Left cardiac atrium (tissue), 4 donors: ENCODE results near the gene GPR156. TPM values are rescaled to one million over a fixed set of nuclear protein-coding genes. Genes with fewer than 3 reads are reported as not detected.

Experiments used
- ATAC-seq, 2 donors: fragments of 200-7000 bp; cut with Tn5 transposase; one replicate each; pipeline ENCODE4 v1.9.1; 2020; ENCODE audit warnings: mild to moderate bottlenecking in 2 of 2, moderate library complexity in 2 of 2
- DNase-seq: peaks from one replicate; pipeline ENCODE4 v3.0.0-alpha.2; 2020
- intact Hi-C, 2 donors: fragments of 100-400 bp; cut with DNase I; formaldehyde crosslinking; loops; one replicate each; pipeline versions ENCODE4 v1.14.1 to v1.15.1; 2022 to 2023
- total RNA-seq, 2 donors: library from RNA; stranded (reverse); fragmentation: NEBNext Ultra II Directional; extraction: Animal tissue kit (Norgen Biotek cat#: 25700); gene quantifications; one replicate each; pipeline ENCODE4 v1.2.1, GENCODE V29; 2021
- donor health status: DM: no; HTN: yes; CAD: no.
- donor health status: DM: no; HTN: yes; CAD: no; lungs with severe emphysema.
- donor health status: DM: yes; HTN: yes; CAD: no.
- donor health status: Dilated cardiomyopathy.

Gene GPR156
- total RNA-seq, 2 donors from 2014 or later = 0.21 to 0.29 TPM

GRCh38 chr3:120202363-120202762 is 82.7 kb downstream of the GPR156 start:
- DNase-seq (no peak), ATAC-seq (peak in 1 of 2 donors; percentile 67)
- intact Hi-C loops = no loop called here

- ATAC-seq = no peak
- intact Hi-C loops = no loop called here
Measured at GRCh38 chr3:120200493-120201235, 84.4 kb downstream of the GPR156 start.

GRCh38 chr3:120198305-120198878 is 86.6 kb downstream of the GPR156 start:
- ATAC-seq (peak; percentile 22), DNase-seq (no peak)
- intact Hi-C loops = loop anchor here in 1 of 2 donors (5.0 kb wide), 1 partner anchor 306 kb away; no protein-coding TSS in a partner anchor

More at GRCh38 chr3:120200493-120201235, 84.4 kb downstream of the GPR156 start:
- no peak for DNase-seq

- ATAC-seq (no peak), DNase-seq (no peak)
- intact Hi-C loops = loop anchor here in 1 of 2 donors (5.0 kb wide), 1 partner anchor 305 kb away; no protein-coding TSS in a partner anchor
Measured at GRCh38 chr3:120196812-120197211, 88.2 kb downstream of the GPR156 start.

- DNase-seq = no peak
- peak in 1 of 2 donors; percentile 27 for ATAC-seq
- intact Hi-C loops = loop anchor here in 1 of 2 donors (5.0 kb wide), 1 partner anchor 304 kb away; no protein-coding TSS in a partner anchor
Measured at GRCh38 chr3:120196333-120196732, 88.7 kb downstream of the GPR156 start.

GRCh38 chr3:120193554-120193953 is 91.5 kb downstream of the GPR156 start:
- intact Hi-C loops = no loop called here
- ATAC-seq = no peak
- DNase-seq = no peak

GRCh38 chr3:120192579-120192978 is 92.4 kb downstream of the GPR156 start:
- DNase-seq = no peak
- intact Hi-C loops = no loop called here
- ATAC-seq = no peak

- intact Hi-C loops = no loop called here
- ATAC-seq (no peak), DNase-seq (no peak)
Measured at GRCh38 chr3:120192159-120192558, 92.9 kb downstream of the GPR156 start.

- DNase-seq (no peak), ATAC-seq (peak; percentile 44 to 53)
- intact Hi-C loops = loop anchor here (5.0 kb wide), 1 partner anchor 291 kb away; no protein-coding TSS in a partner anchor
Measured at GRCh38 chr3:120182613-120183511, 102.2 kb downstream of the GPR156 start.

- intact Hi-C loops = loop anchor here (5.0 kb wide), 1 partner anchor 289 kb away; no protein-coding TSS in a partner anchor
- ATAC-seq (no peak), DNase-seq (no peak)
Measured at GRCh38 chr3:120181632-120182031, 103.4 kb downstream of the GPR156 start.

- ATAC-seq (no peak), DNase-seq (no peak)
- intact Hi-C loops = loop anchor here (5.0 kb wide), 1 partner anchor 289 kb away; no protein-coding TSS in a partner anchor
Measured at GRCh38 chr3:120180731-120181412, 104.2 kb downstream of the GPR156 start.

- DNase-seq = no peak
- ATAC-seq = no peak
- intact Hi-C loops = no loop called here
Measured at GRCh38 chr3:120177707-120178306, 107.2 kb downstream of the GPR156 start.

- DNase-seq = peak; percentile 33
- intact Hi-C loops = no loop called here
- peak; percentile 86 to 93 for ATAC-seq
Measured at GRCh38 chr3:120177151-120177550, 107.9 kb downstream of the GPR156 start.

- no peak for ATAC-seq
- intact Hi-C loops = no loop called here
- DNase-seq = no peak
Measured at GRCh38 chr3:120174811-120175539, 110.0 kb downstream of the GPR156 start.

GRCh38 chr3:120173056-120173675 is 111.9 kb downstream of the GPR156 start:
- DNase-seq (no peak), ATAC-seq (no peak)
- intact Hi-C loops = no loop called here

GRCh38 chr3:120172070-120172469 is 113.0 kb downstream of the GPR156 start:
- ATAC-seq (peak; percentile 86 to 88), DNase-seq (peak; percentile 36)

GRCh38 chr3:120171134-120171873 is 113.7 kb downstream of the GPR156 start:
- DNase-seq (no peak), ATAC-seq (peak; percentile 10 to 28)
- intact Hi-C loops = no loop called here

More at GRCh38 chr3:120172070-120172469, 113.0 kb downstream of the GPR156 start:
- intact Hi-C loops = no loop called here
